Uterus (tissue), 2 donors: ENCODE measurements around the gene CD48.

Experiments
- POLR2A ChIP-seq, 2 donors: fragments of 450-650 bp; IDR thresholded peaks; one replicate each; pipeline ENCODE4 v1.6.1; 2016; ENCODE audit warnings: antibody characterized with exemption in 2 of 2, mild to moderate bottlenecking in 1 of 2, moderate library complexity in 1 of 2
- TF ChIP-seq, protein P1 (sequence below), 4 experiments: fragments of 200-600 bp in 2 of 4; fragments of 450-650 bp in 2 of 4; sonication (generic) in 2 of 4; IDR thresholded peaks; one replicate each; pipeline ENCODE4 v1.5.1; 2016 to 2019; ENCODE audit warnings: antibody characterized with exemption in 4 of 4, mild to moderate bottlenecking in 2 of 4, moderate library complexity in 1 of 4

DNA sequence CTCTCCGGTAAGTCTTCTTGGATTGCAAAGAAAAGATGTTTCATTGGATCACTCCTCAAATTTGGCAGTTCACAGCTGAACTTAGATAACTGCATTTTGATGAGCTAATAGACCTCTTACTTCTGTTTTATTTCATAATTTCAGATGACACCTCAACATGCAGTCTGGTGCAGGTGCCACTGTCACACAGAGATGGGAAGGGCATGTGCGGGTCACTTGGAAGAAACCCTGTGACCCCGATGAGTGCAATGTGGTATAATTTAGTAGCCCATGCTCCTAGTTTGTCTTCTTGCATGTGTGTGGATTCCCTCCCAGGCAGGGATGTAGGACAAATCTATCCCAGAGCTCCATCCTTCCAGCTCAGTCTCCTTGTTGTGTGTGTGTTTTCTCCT lies 64.3 kb downstream of the CD48 start:
- TF ChIP-seq, protein P1, sequence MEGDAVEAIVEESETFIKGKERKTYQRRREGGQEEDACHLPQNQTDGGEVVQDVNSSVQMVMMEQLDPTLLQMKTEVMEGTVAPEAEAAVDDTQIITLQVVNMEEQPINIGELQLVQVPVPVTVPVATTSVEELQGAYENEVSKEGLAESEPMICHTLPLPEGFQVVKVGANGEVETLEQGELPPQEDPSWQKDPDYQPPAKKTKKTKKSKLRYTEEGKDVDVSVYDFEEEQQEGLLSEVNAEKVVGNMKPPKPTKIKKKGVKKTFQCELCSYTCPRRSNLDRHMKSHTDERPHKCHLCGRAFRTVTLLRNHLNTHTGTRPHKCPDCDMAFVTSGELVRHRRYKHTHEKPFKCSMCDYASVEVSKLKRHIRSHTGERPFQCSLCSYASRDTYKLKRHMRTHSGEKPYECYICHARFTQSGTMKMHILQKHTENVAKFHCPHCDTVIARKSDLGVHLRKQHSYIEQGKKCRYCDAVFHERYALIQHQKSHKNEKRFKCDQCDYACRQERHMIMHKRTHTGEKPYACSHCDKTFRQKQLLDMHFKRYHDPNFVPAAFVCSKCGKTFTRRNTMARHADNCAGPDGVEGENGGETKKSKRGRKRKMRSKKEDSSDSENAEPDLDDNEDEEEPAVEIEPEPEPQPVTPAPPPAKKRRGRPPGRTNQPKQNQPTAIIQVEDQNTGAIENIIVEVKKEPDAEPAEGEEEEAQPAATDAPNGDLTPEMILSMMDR (IDR thresholded peaks at IDR 0.05): no peak
- TF ChIP-seq POLR2A (IDR thresholded peaks at IDR 0.05): no peak
